Measurements from ENCODE around the gene CARD19. TPM values are rescaled to one million over a fixed set of nuclear protein-coding genes. Genes with fewer than 3 reads are reported as not detected.

The CARD19 gene
- polyA plus RNA-seq, 1 donor (not counting 4 experiments of a cell fraction or from before 2014, with no cell fraction given) = 36.7 TPM

DNA sequence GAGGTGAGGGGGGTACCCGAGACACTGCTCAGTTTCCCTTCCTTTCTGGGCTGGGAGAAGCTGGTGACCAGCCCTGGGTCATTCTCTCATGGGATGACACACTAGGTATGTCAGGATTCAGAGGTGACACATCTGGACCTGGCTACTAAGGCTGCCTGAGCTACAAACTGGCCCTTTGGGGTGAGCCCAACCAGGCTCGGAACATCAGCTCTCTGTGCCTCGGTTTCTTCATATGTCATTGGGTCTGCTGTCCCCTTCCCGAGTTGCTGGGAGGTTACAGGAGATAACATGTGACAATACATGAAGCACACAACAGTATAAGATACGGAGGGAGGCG, 11.8 kb downstream of the CARD19 start:
- no peak overlapping the region for H3K9ac ChIP-seq (ENCODE audit: control insufficient read depth, extremely low read depth, insufficient read depth, low read length)
- no peak overlapping the region for H3K27ac ChIP-seq (ENCODE audit: control insufficient read depth, insufficient read depth, low read length)
- H3K4me3 ChIP-seq (ENCODE audit: control insufficient read depth in 2 of 3, extremely low read depth in 1 of 3, insufficient read depth in 2 of 3, low read depth in 1 of 3, low read length in 3 of 3) = no peak overlapping the region
- FAIRE-seq (no peak), DNase-seq (ENCODE audit: low read depth, low spot score) (no peak)
- peaks cover 16 to 17% of the 10 kb centered on the region in 2 experiments for H3K36me3 ChIP-seq (ENCODE audit: control insufficient read depth in 2 of 2, extremely low read depth in 1 of 2, insufficient read depth in 2 of 2, low read length in 2 of 2)
- no peak overlapping the region for H3K4me2 ChIP-seq (ENCODE audit: control insufficient read depth, extremely low read depth, insufficient read depth, low read depth, low read length)
- TF ChIP-seq, protein P1, sequence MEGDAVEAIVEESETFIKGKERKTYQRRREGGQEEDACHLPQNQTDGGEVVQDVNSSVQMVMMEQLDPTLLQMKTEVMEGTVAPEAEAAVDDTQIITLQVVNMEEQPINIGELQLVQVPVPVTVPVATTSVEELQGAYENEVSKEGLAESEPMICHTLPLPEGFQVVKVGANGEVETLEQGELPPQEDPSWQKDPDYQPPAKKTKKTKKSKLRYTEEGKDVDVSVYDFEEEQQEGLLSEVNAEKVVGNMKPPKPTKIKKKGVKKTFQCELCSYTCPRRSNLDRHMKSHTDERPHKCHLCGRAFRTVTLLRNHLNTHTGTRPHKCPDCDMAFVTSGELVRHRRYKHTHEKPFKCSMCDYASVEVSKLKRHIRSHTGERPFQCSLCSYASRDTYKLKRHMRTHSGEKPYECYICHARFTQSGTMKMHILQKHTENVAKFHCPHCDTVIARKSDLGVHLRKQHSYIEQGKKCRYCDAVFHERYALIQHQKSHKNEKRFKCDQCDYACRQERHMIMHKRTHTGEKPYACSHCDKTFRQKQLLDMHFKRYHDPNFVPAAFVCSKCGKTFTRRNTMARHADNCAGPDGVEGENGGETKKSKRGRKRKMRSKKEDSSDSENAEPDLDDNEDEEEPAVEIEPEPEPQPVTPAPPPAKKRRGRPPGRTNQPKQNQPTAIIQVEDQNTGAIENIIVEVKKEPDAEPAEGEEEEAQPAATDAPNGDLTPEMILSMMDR (optimal IDR thresholded peaks at IDR 0.05 in 1 of 3, IDR thresholded peaks at IDR 0.05 in 1 of 3, conservative IDR thresholded peaks at IDR 0.05 in 1 of 3; ENCODE audit: extremely low read depth in 1 of 3, insufficient read depth in 2 of 3, low read length in 3 of 3) = no peak
- peaks cover 24% of the 10 kb centered on the region for H3K79me2 ChIP-seq (ENCODE audit: control insufficient read depth, insufficient read depth, low read length)
- no peaks in the 10 kb centered on the region for H3K9me3 ChIP-seq (ENCODE audit: control insufficient read depth, low read depth, low read length)
- dilution Hi-C loops (cut with MboI; ENCODE audit: extremely low pct_ligation_motif_present, low sequenced_read_pairs) = no loop called here
- no peaks in the 10 kb centered on the region for H3K27me3 ChIP-seq (ENCODE audit: control insufficient read depth, extremely low read depth, insufficient read depth, low read length)
- no peak overlapping the region for H2AFZ ChIP-seq (ENCODE audit: control insufficient read depth, low read length)
- no peaks in the 10 kb centered on the region for H4K20me1 ChIP-seq (ENCODE audit: control insufficient read depth, extremely low read depth, insufficient read depth, low read length)
- H3K9me1 ChIP-seq (ENCODE audit: control insufficient read depth, extremely low read depth, insufficient read depth, low read length) = peaks cover 3% of the 10 kb centered on the region
- peaks cover 3% of the 10 kb centered on the region for H3K4me1 ChIP-seq (ENCODE audit: control insufficient read depth, extremely low read depth, insufficient read depth, low read length)

DNA sequence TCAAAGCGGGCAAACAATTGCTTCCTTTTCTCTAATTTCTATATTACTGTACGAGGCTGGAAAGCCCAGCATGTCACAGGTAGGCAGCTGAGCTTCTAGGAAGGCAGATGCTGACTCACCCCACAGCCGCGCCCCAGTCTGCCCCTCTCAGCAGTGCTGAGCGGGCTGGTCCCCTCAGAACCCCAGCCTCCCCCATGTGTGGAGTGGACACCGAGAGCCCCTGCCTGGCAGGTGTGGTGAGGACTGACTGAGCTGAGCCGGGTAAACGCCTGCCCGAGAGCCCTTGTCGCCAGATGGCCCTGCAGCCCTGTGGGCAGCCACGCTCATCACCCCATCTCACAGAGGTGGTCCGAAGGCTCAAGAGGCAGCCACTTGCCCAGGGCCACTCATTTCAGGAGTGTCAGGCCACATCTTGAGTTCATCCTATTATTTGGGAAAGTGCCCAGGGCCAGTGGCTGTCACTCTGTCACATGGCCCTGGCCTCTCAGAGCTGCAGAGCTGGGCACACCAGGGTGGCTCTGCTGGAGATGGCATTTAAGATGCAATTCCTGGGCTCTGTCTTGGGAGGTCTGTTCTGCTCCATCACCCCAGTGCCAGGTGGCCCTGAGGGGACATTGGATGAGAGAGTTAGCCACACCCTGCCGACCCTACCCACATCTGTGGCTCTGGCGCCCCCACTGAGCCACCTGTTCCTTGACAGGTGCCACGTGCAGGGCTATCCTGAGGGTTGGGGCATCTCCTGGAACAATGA, 12.4 kb downstream of the CARD19 start:
- no peak for DNase-seq (ENCODE audit: low read depth, low spot score)
- H3K4me2 ChIP-seq (ENCODE audit: control insufficient read depth, extremely low read depth, insufficient read depth, low read depth, low read length) = no peak overlapping the region
- no peaks in the 10 kb centered on the region for H3K9me3 ChIP-seq (ENCODE audit: control insufficient read depth, low read depth, low read length)
- peaks cover 19% of the 10 kb centered on the region for H3K79me2 ChIP-seq (ENCODE audit: control insufficient read depth, insufficient read depth, low read length)
- TF ChIP-seq, protein P1 (optimal IDR thresholded peaks at IDR 0.05 in 1 of 3, IDR thresholded peaks at IDR 0.05 in 1 of 3, conservative IDR thresholded peaks at IDR 0.05 in 1 of 3; ENCODE audit: extremely low read depth in 1 of 3, insufficient read depth in 2 of 3, low read length in 3 of 3) = no peak
- TF ChIP-seq EZH2 (IDR thresholded peaks at IDR 0.05; ENCODE audit: low read length) = no peak
- FAIRE-seq = no peak
- no peak overlapping the region for H3K9ac ChIP-seq (ENCODE audit: control insufficient read depth, extremely low read depth, insufficient read depth, low read length)
- H3K4me1 ChIP-seq (ENCODE audit: control insufficient read depth, extremely low read depth, insufficient read depth, low read length) = peaks cover 3% of the 10 kb centered on the region
- H3K9me1 ChIP-seq (ENCODE audit: control insufficient read depth, extremely low read depth, insufficient read depth, low read length) = peaks cover 3% of the 10 kb centered on the region
- dilution Hi-C loops (cut with MboI; ENCODE audit: extremely low pct_ligation_motif_present, low sequenced_read_pairs) = no loop called here
- H3K4me3 ChIP-seq (ENCODE audit: control insufficient read depth in 2 of 3, extremely low read depth in 1 of 3, insufficient read depth in 2 of 3, low read depth in 1 of 3, low read length in 3 of 3) = no peak overlapping the region
- H4K20me1 ChIP-seq (ENCODE audit: control insufficient read depth, extremely low read depth, insufficient read depth, low read length) = no peaks in the 10 kb centered on the region
- H3K36me3 ChIP-seq (ENCODE audit: control insufficient read depth in 2 of 2, extremely low read depth in 1 of 2, insufficient read depth in 2 of 2, low read length in 2 of 2) = peaks cover 16 to 20% of the 10 kb centered on the region in 2 experiments
- no peaks in the 10 kb centered on the region for H3K27me3 ChIP-seq (ENCODE audit: control insufficient read depth, extremely low read depth, insufficient read depth, low read length)
- no peak overlapping the region for H3K27ac ChIP-seq (ENCODE audit: control insufficient read depth, insufficient read depth, low read length)
- H2AFZ ChIP-seq (ENCODE audit: control insufficient read depth, low read length) = no peak overlapping the region
